HG02970 (cell line): ENCODE results near the gene EFS.
"Not testable (repeated sequence)": the region's sequence is repeated elsewhere in the genome, so short reads cannot be mapped to it uniquely, and the experiment has no call there.

Experiments used
- ATAC-seq: cut with Tn5 transposase; IDR thresholded peaks from one replicate; pipeline ENCODE4 v1.9.1; 2021; ENCODE audit warnings: mild to moderate bottlenecking, moderate library complexity, moderate number of reproducible peaks; ENCODE audit not compliant: unreplicated experiment, low FRiP score

The EFS gene

DNA sequence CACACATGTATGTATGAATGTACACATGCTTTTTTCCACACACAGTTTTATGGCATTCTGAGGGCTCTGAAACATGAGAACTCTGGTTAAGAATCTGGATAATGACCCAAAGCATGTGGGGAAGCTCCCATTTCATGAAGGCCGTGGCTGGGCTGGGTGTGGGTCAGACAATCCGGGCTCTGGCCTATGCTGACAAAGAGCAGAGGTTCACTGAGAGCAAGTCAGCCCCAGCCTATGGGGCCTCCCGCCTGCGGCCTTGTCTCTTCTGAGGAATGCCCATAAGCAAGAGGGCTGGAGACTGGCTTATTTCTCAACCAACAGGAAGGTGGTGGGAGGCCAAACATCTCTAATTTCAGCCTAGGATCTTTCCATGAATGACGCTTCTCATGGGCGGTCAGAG, 34.6 kb upstream of the EFS start:
- ATAC-seq = no peak

GRCh38 chr14:23399136-23399535, 34.2 kb upstream of the EFS start:
- ATAC-seq = no peak

GRCh38 chr14:23398348-23398747, 33.4 kb upstream of the EFS start:
- ATAC-seq = no peak

GRCh38 chr14:23396781-23397407, 31.9 kb upstream of the EFS start:
- ATAC-seq = no peak

GRCh38 chr14:23396126-23396525, 31.2 kb upstream of the EFS start:
- no peak for ATAC-seq

GRCh38 chr14:23392613-23393012, 27.6 kb upstream of the EFS start:
- ATAC-seq = no peak

DNA sequence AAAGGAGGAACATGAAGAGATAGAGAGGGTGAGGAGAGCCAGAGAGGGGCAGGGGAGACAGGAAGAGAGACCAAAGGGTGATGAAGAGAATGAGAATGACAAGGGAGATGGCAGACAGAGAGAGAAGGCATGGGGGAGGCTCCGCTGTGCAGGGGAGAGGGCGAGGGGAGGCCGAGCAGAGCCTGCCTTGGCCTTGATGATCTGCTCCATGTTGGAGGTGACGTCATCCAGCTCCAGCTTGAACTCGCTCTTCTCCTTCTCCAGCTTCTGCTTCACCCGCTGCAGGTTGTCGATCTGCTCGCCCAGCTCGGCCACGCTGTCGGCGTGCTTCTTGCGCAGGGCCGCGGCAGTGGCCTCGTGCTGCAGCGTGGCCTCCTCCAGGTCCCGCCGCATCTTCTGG, 24.9 kb upstream of the EFS start:
- not testable (repeated sequence) for ATAC-seq

- no peak for ATAC-seq
These were observed 24.4 kb upstream of the EFS start for GRCh38 chr14:23389396-23389795.

- no peak for ATAC-seq
These were observed 24.0 kb upstream of the EFS start for GRCh38 chr14:23388996-23389395.

GRCh38 chr14:23387916-23388882, 23.2 kb upstream of the EFS start:
- no peak for ATAC-seq

GRCh38 chr14:23386999-23387398, 22.0 kb upstream of the EFS start:
- ATAC-seq = no peak

DNA sequence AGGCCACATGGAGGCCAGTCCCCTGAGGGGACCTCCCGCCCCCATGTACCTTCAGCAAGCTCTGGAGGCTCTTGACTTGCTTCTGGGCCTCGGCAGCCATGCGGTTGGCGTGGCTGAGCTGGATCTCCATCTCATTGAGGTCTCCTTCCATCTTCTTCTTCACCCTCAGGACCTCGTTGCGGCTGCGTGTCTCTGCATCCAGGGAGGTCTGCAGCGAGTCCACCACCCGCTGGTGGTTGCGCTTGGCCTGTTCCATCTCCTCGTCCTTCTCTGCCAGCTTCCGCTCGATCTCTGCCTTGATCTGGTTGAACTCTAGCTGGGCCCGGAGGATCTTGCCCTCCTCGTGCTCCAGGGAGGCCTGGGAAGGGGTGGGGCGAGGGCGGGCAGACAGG, 21.3 kb upstream of the EFS start:
- not testable (repeated sequence) for ATAC-seq

DNA sequence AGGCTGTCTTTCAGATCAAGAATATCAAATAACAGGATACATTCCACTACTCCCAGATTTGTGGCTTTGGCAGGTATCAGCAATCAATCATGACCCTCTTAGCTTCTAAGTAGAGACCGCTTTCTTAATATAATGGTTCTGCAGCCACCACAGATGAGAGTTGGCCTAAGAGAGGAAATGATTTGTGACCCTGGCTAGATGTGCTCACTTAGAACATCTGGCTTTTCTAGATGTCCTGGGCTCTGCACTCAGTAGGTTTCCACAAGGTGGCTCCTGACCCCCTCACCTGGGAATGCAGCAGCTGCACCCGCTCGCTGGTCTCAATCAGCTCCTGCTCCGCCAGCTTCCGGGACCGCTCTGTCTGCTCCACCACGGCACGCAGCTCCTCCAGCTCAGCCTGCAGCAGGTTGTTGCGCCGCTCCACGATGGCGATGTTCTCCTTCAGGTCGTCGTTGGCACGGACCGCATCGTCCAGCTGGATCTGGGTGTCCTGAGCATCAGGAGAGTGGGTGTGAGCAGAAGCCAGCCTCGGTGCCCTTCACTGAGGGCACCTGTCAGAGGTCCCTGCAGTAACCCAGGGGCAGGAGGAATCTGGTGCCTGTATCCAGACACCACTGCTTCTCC, 20.8 kb upstream of the EFS start:
- ATAC-seq = no peak

DNA sequence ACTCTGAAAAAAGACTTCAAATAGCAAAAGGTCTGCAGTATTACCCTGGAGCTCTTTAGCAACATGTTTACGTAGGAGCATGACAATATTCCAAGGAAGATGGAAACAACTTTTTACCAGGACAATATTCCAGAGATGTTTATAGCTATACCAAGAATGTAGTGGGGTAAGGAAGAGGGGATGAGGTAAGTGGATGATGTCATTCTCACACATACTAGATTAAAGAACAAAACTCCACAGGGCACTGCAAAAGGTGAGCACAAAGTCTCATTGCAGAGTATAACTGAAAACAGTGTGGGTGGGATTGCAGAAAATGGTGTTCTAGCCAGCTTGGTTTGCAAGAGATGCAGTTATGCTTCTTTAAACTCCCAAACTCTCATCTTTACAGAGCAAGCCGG, 20.3 kb upstream of the EFS start:
- ATAC-seq = no peak

- ATAC-seq = no peak
These were observed 19.6 kb upstream of the EFS start for GRCh38 chr14:23384364-23385080.

DNA sequence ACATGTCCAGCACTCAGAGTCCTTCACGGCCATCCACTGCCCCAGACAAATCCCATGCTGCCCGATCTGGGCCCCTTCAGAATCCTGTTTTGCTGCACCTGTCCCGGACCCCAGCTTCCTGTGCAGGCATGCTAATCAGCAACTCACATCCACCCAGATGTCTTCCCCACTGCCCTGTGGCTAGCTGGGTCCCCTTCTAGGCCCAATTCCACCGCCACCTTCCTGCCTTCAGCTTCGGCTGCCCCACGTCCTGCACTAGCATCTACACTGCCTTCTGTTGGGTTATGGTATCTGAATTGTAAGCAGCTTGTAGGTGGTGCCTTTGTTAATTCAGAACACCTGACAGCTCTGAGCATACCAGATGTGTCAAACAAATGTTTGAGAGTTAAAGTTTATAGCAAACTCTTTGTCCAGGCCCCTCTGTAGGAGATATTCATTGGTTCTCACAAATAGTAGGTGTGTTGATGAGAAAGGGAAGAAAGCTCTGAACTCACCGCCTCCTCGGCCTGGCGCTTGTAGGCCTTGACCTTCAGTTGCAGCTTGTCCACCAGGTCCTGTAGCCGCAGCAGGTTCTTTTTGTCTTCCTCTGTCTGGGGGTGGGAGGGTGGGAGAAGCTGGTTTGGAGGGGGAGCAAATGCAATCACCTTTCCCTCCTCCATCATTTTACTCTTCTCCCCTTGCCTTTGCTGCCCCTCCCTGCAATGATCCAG, 17.9 kb upstream of the EFS start:
- no peak for ATAC-seq

DNA sequence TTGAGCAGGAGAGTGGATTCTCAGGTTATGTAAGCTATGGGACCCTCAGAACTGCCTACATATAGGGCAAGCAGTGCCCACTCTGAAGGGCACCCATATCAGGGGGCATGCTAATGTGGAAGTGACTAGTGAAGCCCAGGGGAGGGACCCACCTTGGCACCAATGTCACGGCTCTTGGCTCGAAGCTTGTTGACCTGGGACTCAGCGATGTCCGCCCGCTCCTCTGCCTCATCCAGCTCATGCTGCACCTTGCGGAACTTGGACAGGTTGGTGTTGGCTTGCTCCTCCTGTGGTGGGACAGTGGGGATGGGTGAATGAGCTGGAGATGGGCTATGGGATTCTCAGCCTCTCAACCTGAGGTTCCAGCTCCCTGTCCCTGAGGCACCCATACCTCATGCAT, 17.3 kb upstream of the EFS start:
- ATAC-seq = no peak

DNA sequence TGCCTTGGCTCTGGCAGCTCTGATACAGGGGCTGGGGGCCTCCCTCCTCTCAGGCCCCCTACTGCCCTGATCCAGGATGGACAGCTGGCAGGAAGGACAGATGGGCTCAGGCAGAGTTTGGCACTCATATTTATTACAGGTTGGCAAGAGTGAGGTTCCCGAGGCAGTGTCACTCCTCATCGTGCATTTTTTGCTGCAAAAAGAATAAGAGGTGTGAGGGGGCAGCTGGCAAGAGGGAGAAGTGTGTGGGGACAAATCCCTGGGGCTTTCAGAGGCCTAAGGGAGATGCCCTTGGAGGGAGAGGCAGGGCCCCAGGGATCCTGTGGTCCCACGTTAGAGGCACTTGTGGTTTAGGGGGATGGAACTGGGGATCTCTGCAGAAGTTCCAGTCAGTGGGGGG, 16.9 kb upstream of the EFS start:
- no peak for ATAC-seq

- no peak for ATAC-seq
These were observed 16.0 kb upstream of the EFS start for GRCh38 chr14:23380976-23381375.

DNA sequence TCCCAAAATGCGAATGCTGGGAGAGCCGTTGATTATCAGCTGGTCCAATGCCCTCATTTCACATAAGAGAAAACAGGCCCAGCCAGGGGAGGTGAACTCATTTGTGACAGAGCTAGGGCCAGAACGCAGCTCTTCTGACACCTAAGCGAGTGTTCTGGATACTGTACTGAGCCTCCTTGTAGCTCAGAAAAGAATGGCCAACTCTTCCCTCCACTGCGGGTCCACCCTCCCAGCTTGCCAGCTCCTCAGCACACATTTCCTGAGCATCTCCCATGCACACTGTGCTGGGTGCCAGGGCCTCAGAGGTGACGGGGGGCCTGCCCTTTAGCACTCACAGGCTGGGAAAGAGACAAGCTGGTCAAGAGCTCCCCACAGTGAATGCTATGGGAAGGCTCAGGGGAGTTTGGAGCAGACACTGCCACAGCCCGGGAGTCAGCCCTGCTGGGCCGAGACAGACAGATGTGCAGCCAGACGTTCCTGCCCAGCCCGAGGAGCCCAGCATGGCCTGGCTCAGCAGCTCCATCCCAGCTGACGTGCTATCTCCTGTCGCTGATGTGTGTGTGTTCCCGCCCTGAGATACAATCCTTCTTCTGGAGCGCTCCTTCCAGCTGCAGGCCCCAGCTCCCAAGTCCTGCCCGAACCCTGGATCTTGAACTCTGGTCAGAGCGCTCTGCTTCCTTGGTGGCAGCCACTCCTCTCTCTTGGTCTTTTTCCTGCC, 15.4 kb upstream of the EFS start:
- no peak for ATAC-seq
